CD4-positive, alpha-beta T cell (primary cell): ENCODE results near the gene SLAMF7. TPM values are rescaled to one million over a fixed set of nuclear protein-coding genes. Genes with fewer than 3 reads are reported as not detected.
"Not testable (repeated sequence)": the region's sequence is repeated elsewhere in the genome, so short reads cannot be mapped to it uniquely, and the experiment has no call there.

ENCODE experiments used
- ATAC-seq: fragments of 200-7000 bp; cut with Tn5 transposase; one replicate; pipeline ENCODE4 v1.10.0; 2022; ENCODE audit warnings: mild to moderate bottlenecking; ENCODE audit not compliant: poor library complexity
- CTCF ChIA-PET: fragments of 350-600 bp; sonication (Branson Sonifier 250); formaldehyde crosslinking; loops from one replicate; lab custom pipeline; 2021; ENCODE audit warnings: antibody characterized with exemption, inconsistent platforms; lab: Charles Lee
- POLR2A ChIA-PET: fragments of 350-600 bp; sonication (Branson Sonifier 250); formaldehyde crosslinking; loops from one replicate; lab custom pipeline; 2021; ENCODE audit warnings: antibody characterized with exemption, inconsistent platforms; lab: Charles Lee
- DNase-seq, 14 experiments: peaks; one replicate each; pipeline ENCODE4 v3.0.0-alpha.2; 2013 to 2020; ENCODE audit warnings: mixed read lengths in 2 of 14
- H3K27ac ChIP-seq, 2 donors: one replicate each; pipeline versions ENCODE4 v1.5.1 to v1.7.0; 2013; ENCODE audit warnings: low read length in 2 of 2, low read depth in 1 of 2, mild to moderate bottlenecking in 1 of 2
- H3K27me3 ChIP-seq, 2 experiments: 1 replicate in 1 of 2; 2 replicates in 1 of 2; pipeline versions ENCODE4 v1.6.1 to v1.7.0; 2013; ENCODE audit warnings: low read length in 2 of 2, control low read depth in 1 of 2, mild to moderate bottlenecking in 1 of 2, moderate library complexity in 1 of 2; ENCODE audit not compliant: insufficient read depth in 2 of 2, control insufficient read depth in 1 of 2
- H3K36me3 ChIP-seq: one replicate; pipeline ENCODE4 v1.6.1; 2013; ENCODE audit warnings: low read length, control low read depth; ENCODE audit not compliant: insufficient read depth
- H3K4me1 ChIP-seq: one replicate; pipeline ENCODE4 v1.6.1; 2013; ENCODE audit warnings: low read length, control low read depth; ENCODE audit not compliant: insufficient read depth
- H3K4me3 ChIP-seq: one replicate; pipeline ENCODE4 v1.5.1; 2013; ENCODE audit warnings: mild to moderate bottlenecking, low read length, moderate library complexity
- H3K9me3 ChIP-seq, 2 experiments: 1 replicate in 1 of 2; 2 replicates in 1 of 2; pipeline versions ENCODE4 v1.6.1 to v1.7.0; 2013; ENCODE audit warnings: low read length in 2 of 2, mild to moderate bottlenecking in 2 of 2, control low read depth in 1 of 2, moderate library complexity in 1 of 2; ENCODE audit not compliant: control insufficient read depth in 1 of 2, insufficient read depth in 1 of 2
- H3K27ac Mint-ChIP-seq: one replicate; pipeline ENCODE4 v1.8.0; 2020; ENCODE audit warnings: mixed read lengths
- H3K27me3 Mint-ChIP-seq: one replicate; pipeline ENCODE4 v1.8.0; 2021; ENCODE audit warnings: mixed read lengths
- H3K36me3 Mint-ChIP-seq: one replicate; pipeline ENCODE4 v1.8.0; 2021; ENCODE audit warnings: low read depth, mixed read lengths
- H3K4me1 Mint-ChIP-seq: one replicate; pipeline ENCODE4 v1.8.0; 2021; ENCODE audit warnings: low read depth, mixed read lengths
- H3K4me3 Mint-ChIP-seq: one replicate; pipeline ENCODE4 v1.8.0; 2020; ENCODE audit warnings: mild to moderate bottlenecking, mixed read lengths
- H3K9me3 Mint-ChIP-seq: one replicate; pipeline ENCODE4 v1.8.0; 2020; ENCODE audit warnings: mixed read lengths
- intact Hi-C, 2 experiments: fragments of 100-400 bp; cut with DNase I in 1 of 2; cut with micrococcal nuclease in 1 of 2; formaldehyde crosslinking; loops; one replicate each; pipeline versions ENCODE4 v1.15.1 to v1.9.0; 2023 to 2025; cut with DNase I, micrococcal nuclease
- total RNA-seq, 174 experiments: library from RNA in 2 of 174; stranded (reverse) in 2 of 174; gene quantifications; one replicate each; pipeline ENCODE4 v1.2.3 and lab custom pipeline; 2021 to 2026
- TF ChIP-seq, protein P1 (sequence below): fragments of 200-600 bp; IDR thresholded peaks from one replicate; pipeline ENCODE4 v1.8.0; 2022; ENCODE audit warnings: antibody characterized with exemption, mild to moderate bottlenecking

SLAMF7 gene
- total RNA-seq, 2 experiments from 2014 or later = 0.69 to 0.78 TPM

DNA sequence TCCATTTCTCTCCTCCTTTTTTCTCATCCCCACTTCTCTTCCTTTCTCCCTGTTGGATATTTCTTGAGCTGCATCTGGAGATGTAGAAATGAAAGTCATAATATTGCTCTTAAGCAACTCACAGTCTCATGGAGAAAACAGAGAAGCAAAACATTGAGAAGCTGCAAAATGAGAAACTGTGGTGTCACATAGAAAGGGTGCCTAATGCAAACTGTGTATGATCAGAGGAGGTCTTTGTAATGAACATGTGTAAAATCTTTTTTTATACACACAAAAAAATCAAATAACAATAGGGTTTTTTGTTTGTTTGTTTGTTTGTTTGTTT is 11.8 kb upstream of the SLAMF7 start:
- ATAC-seq (no peak), DNase-seq (no peak)
- TF ChIP-seq, protein P1, sequence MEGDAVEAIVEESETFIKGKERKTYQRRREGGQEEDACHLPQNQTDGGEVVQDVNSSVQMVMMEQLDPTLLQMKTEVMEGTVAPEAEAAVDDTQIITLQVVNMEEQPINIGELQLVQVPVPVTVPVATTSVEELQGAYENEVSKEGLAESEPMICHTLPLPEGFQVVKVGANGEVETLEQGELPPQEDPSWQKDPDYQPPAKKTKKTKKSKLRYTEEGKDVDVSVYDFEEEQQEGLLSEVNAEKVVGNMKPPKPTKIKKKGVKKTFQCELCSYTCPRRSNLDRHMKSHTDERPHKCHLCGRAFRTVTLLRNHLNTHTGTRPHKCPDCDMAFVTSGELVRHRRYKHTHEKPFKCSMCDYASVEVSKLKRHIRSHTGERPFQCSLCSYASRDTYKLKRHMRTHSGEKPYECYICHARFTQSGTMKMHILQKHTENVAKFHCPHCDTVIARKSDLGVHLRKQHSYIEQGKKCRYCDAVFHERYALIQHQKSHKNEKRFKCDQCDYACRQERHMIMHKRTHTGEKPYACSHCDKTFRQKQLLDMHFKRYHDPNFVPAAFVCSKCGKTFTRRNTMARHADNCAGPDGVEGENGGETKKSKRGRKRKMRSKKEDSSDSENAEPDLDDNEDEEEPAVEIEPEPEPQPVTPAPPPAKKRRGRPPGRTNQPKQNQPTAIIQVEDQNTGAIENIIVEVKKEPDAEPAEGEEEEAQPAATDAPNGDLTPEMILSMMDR = no peak
- no peaks in the 10 kb centered on the region for H3K36me3 Mint-ChIP-seq
- no peaks in the 10 kb centered on the region for H3K9me3 Mint-ChIP-seq
- H3K36me3 ChIP-seq = no peaks in the 10 kb centered on the region
- ChIA-PET CTCF (interaction anchor here (0.6 to 3.7 kb wide), 31 partner anchors 10 to 226 kb away, joined by 3 to 43 read pairs (median 4); partner anchors contain the start of genes ITLN1, ITLN2, LY9 and SLAMF7), POLR2A (interaction anchor here (0.9 to 3.8 kb wide), 7 partner anchors 17 to 263 kb away, joined by 3 to 13 read pairs (median 4); no protein-coding TSS in a partner anchor)
- peaks cover 17% of the 10 kb centered on the region for H3K4me1 Mint-ChIP-seq
- H3K4me3 Mint-ChIP-seq = no peak overlapping the region
- no peak overlapping the region for H3K27ac Mint-ChIP-seq
- H3K27ac ChIP-seq = no peak overlapping the region
- no peaks in the 10 kb centered on the region for H3K27me3 ChIP-seq
- no peaks in the 10 kb centered on the region for H3K9me3 ChIP-seq
- no peaks in the 10 kb centered on the region for H3K27me3 Mint-ChIP-seq
- intact Hi-C loops = loop anchor here (1.0 to 5.0 kb wide), 7 partner anchors 42 to 264 kb away; partner anchors contain the start of gene ITLN1 (in 2 of the 2)
- peaks cover 16% of the 10 kb centered on the region for H3K4me1 ChIP-seq
- H3K4me3 ChIP-seq = no peak overlapping the region

DNA sequence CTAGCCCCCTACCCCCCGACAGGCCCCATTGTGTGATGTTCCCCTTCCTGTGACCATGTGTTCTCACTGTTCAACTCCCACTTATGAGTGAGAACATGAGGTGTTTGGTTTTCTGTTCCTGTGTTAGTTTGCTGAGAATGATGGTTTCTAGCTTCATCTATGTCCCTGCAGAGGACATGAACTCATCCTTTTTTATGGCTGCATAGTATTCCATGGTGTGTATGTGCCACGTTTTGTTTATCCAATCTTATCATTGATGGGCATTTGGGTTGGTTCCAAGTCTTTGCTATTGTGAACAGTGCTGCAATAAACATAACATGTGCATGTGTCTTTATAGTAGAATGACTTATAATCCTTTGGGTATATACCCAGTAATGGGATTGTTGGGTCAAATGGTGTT is 7.5 kb upstream of the SLAMF7 start:
- H3K27ac Mint-ChIP-seq = not testable (repeated sequence)

DNA sequence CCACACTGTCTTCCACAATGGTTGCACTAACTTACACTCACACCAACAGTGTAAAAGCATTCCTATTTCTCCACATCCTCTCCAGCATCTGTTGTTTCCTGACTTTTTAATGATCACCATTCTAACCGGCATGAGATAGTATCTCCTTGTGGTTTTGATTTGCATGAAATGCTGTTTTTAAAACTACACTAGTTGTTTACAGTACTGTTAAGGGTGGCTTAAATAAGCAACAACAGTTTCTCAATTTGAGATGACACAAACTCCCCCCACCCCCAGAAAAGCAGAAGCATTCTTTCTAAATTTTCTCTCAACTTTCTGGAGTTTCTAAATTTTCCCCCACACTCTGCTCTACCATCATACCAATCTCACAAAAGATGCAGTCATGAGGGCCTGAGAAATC is 7.1 kb upstream of the SLAMF7 start:
- no peak for DNase-seq
- TF ChIP-seq, protein P1 = no peak
- POLR2A ChIA-PET = no interaction called here

More for the DNA sequence above, 7.5 kb upstream of the SLAMF7 start:
- H3K4me3 Mint-ChIP-seq, H3K36me3 Mint-ChIP-seq, intact Hi-C loops, H3K27me3 Mint-ChIP-seq, ATAC-seq, POLR2A ChIA-PET, H3K4me3 ChIP-seq, H3K27ac ChIP-seq, CTCF ChIA-PET, H3K27me3 ChIP-seq, H3K9me3 ChIP-seq, H3K36me3 ChIP-seq, H3K9me3 Mint-ChIP-seq, DNase-seq: not testable (repeated sequence)
- peaks cover 13% of the 10 kb centered on the region for H3K4me1 ChIP-seq
- H3K4me1 Mint-ChIP-seq = peaks cover 31% of the 10 kb centered on the region

DNA sequence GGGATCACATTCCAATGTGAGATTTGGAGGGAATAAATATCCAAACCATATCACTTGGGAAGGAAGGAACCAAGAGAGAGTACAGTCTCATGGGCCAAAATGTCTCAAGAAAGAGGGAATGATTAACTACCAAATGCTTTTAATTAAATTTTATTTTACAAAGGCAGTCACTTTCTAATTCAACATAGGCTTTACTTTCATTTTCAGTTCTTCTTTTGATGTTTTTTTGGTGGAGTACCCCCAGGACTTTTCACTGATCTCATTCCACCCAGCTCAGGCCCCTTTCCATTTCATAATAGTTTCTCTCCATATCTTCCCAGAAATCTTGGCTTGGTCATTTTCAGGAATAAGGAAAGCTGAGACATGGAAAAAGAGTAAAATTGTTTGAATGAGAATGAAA is 5.1 kb upstream of the SLAMF7 start:
- TF ChIP-seq, protein P1 = no peak
- Histone ChIP-seq H3K4me1 (peaks cover 7% of the 10 kb centered on the region), H3K27me3 (no peaks in the 10 kb centered on the region), H3K9me3 (peaks cover 4 to 10% of the 10 kb centered on the region in 2 experiments), H3K36me3 (no peaks in the 10 kb centered on the region), H3K4me3 (no peak overlapping the region), H3K27ac (no peak overlapping the region)
- no peak for DNase-seq
- CTCF ChIA-PET = interaction anchor here (1.3 kb wide), 1 partner anchor 218 kb away, joined by 3 read pairs; no protein-coding TSS in a partner anchor
- Mint-ChIP-seq H3K27ac (no peak overlapping the region), H3K4me1 (peaks cover 31% of the 10 kb centered on the region), H3K36me3 (peaks cover 3% of the 10 kb centered on the region), H3K9me3 (peaks cover 3% of the 10 kb centered on the region), H3K27me3 (no peaks in the 10 kb centered on the region), H3K4me3 (peak overlapping the region; percentile 1)
- no peak for ATAC-seq
- intact Hi-C loops = no loop called here
- POLR2A ChIA-PET = no interaction called here

More for the DNA sequence above, 7.1 kb upstream of the SLAMF7 start:
- no peak for ATAC-seq
- H3K36me3 Mint-ChIP-seq = peaks cover 3% of the 10 kb centered on the region
- no peaks in the 10 kb centered on the region for H3K36me3 ChIP-seq
- intact Hi-C loops = no loop called here
- no peak overlapping the region for H3K27ac ChIP-seq
- CTCF ChIA-PET = no interaction called here
- H3K27ac Mint-ChIP-seq = no peak overlapping the region
- H3K9me3 Mint-ChIP-seq = peaks cover 3% of the 10 kb centered on the region
- no peaks in the 10 kb centered on the region for H3K27me3 Mint-ChIP-seq
- no peak overlapping the region for H3K4me3 ChIP-seq
- H3K4me1 ChIP-seq = peaks cover 9% of the 10 kb centered on the region
- H3K27me3 ChIP-seq = no peaks in the 10 kb centered on the region
- H3K9me3 ChIP-seq = peaks cover 1 to 6% of the 10 kb centered on the region in 2 experiments
- H3K4me1 Mint-ChIP-seq = peaks cover 31% of the 10 kb centered on the region
- H3K4me3 Mint-ChIP-seq = no peak overlapping the region
